Measurements from ENCODE around the gene RHBDD2. TPM values are rescaled to one million over a fixed set of nuclear protein-coding genes. Genes with fewer than 3 reads are reported as not detected.

The RHBDD2 gene
- polyA plus RNA-seq, 1 donor (not counting 4 experiments of a cell fraction or from before 2014, with no cell fraction given): 24.1 TPM

DNA sequence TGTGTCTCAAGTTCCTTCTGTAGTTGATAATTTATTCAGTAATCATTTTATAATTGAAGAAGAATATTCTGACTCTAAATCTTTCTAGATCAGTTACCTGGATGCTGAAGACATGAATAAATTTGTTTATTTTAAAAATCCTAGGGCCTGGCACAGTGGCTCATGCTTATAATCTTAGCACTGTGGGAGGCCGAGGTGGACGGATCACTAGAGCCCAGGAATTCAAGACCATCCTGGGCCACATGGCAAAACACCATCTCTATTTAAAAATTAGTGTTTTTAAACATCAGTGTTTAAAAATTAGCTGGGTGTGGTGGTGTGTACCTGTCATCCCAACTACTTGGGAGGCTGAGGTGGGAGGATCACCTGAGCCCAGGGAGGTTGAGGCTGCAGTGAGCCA lies 45.4 kb downstream of the RHBDD2 start:
- FAIRE-seq (no peak), DNase-seq (ENCODE audit: low read depth, low spot score) (no peak)
- Histone ChIP-seq H3K9ac (ENCODE audit: control insufficient read depth, extremely low read depth, insufficient read depth, low read length) (no peak overlapping the region), H3K79me2 (ENCODE audit: control insufficient read depth, insufficient read depth, low read length) (peaks cover 37% of the 10 kb centered on the region), H3K36me3 (ENCODE audit: control insufficient read depth in 2 of 2, extremely low read depth in 1 of 2, insufficient read depth in 2 of 2, low read length in 2 of 2) (peaks cover 3 to 6% of the 10 kb centered on the region in 2 experiments), H3K9me1 (ENCODE audit: control insufficient read depth, extremely low read depth, insufficient read depth, low read length) (no peaks in the 10 kb centered on the region), H3K27me3 (ENCODE audit: control insufficient read depth, extremely low read depth, insufficient read depth, low read length) (no peaks in the 10 kb centered on the region), H3K4me3 (ENCODE audit: control insufficient read depth in 2 of 3, extremely low read depth in 1 of 3, insufficient read depth in 2 of 3, low read depth in 1 of 3, low read length in 3 of 3) (no peak overlapping the region), H3K27ac (ENCODE audit: control insufficient read depth, insufficient read depth, low read length) (no peak overlapping the region), H3K4me2 (ENCODE audit: control insufficient read depth, extremely low read depth, insufficient read depth, low read depth, low read length) (no peak overlapping the region), H2AFZ (ENCODE audit: control insufficient read depth, low read length) (no peak overlapping the region), H4K20me1 (ENCODE audit: control insufficient read depth, extremely low read depth, insufficient read depth, low read length) (peaks cover 5% of the 10 kb centered on the region), H3K9me3 (ENCODE audit: control insufficient read depth, low read depth, low read length) (no peaks in the 10 kb centered on the region), H3K4me1 (ENCODE audit: control insufficient read depth, extremely low read depth, insufficient read depth, low read length) (no peaks in the 10 kb centered on the region)
- TF ChIP-seq, protein P1, sequence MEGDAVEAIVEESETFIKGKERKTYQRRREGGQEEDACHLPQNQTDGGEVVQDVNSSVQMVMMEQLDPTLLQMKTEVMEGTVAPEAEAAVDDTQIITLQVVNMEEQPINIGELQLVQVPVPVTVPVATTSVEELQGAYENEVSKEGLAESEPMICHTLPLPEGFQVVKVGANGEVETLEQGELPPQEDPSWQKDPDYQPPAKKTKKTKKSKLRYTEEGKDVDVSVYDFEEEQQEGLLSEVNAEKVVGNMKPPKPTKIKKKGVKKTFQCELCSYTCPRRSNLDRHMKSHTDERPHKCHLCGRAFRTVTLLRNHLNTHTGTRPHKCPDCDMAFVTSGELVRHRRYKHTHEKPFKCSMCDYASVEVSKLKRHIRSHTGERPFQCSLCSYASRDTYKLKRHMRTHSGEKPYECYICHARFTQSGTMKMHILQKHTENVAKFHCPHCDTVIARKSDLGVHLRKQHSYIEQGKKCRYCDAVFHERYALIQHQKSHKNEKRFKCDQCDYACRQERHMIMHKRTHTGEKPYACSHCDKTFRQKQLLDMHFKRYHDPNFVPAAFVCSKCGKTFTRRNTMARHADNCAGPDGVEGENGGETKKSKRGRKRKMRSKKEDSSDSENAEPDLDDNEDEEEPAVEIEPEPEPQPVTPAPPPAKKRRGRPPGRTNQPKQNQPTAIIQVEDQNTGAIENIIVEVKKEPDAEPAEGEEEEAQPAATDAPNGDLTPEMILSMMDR (optimal IDR thresholded peaks at IDR 0.05 in 1 of 3, IDR thresholded peaks at IDR 0.05 in 1 of 3, conservative IDR thresholded peaks at IDR 0.05 in 1 of 3; ENCODE audit: extremely low read depth in 1 of 3, insufficient read depth in 2 of 3, low read length in 3 of 3): no peak
- TF ChIP-seq EZH2 (IDR thresholded peaks at IDR 0.05; ENCODE audit: low read length): no peak
- dilution Hi-C loops (cut with MboI; ENCODE audit: extremely low pct_ligation_motif_present, low sequenced_read_pairs): no loop called here

DNA sequence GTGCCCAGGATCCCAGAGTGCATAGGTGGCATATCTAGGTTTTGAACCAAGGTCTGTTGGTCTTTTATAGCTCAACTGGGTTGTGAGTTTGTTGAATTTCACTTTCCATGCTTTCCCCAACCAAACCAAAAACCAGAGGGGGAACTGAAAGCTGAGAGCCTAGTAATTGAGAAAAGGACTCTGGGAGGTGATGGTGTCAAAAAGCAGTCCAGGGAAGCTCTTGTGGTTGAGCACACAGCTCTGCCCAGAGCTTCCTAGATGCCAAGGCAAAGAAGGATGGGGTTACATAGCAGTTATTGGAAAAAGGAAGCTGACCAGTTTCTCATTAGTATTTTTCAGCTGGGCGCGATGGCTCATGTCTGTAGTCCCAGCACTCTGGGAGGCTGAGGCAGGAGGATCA lies 46.1 kb downstream of the RHBDD2 start:
- no peak for TF ChIP-seq EZH2 (IDR thresholded peaks at IDR 0.05; ENCODE audit: low read length)
- TF ChIP-seq, protein P1 (optimal IDR thresholded peaks at IDR 0.05 in 1 of 3, IDR thresholded peaks at IDR 0.05 in 1 of 3, conservative IDR thresholded peaks at IDR 0.05 in 1 of 3; ENCODE audit: extremely low read depth in 1 of 3, insufficient read depth in 2 of 3, low read length in 3 of 3): no peak
- FAIRE-seq: no peak
- dilution Hi-C loops (cut with MboI; ENCODE audit: extremely low pct_ligation_motif_present, low sequenced_read_pairs): no loop called here

More for the DNA sequence above, 46.1 kb downstream of the RHBDD2 start:
- Histone ChIP-seq H3K9me1 (ENCODE audit: control insufficient read depth, extremely low read depth, insufficient read depth, low read length) (no peaks in the 10 kb centered on the region), H3K27ac (ENCODE audit: control insufficient read depth, insufficient read depth, low read length) (no peak overlapping the region), H3K4me1 (ENCODE audit: control insufficient read depth, extremely low read depth, insufficient read depth, low read length) (no peaks in the 10 kb centered on the region), H3K9ac (ENCODE audit: control insufficient read depth, extremely low read depth, insufficient read depth, low read length) (no peak overlapping the region), H3K4me3 (ENCODE audit: control insufficient read depth in 2 of 3, extremely low read depth in 1 of 3, insufficient read depth in 2 of 3, low read depth in 1 of 3, low read length in 3 of 3) (no peak overlapping the region), H3K4me2 (ENCODE audit: control insufficient read depth, extremely low read depth, insufficient read depth, low read depth, low read length) (no peak overlapping the region), H3K27me3 (ENCODE audit: control insufficient read depth, extremely low read depth, insufficient read depth, low read length) (no peaks in the 10 kb centered on the region), H2AFZ (ENCODE audit: control insufficient read depth, low read length) (no peak overlapping the region), H3K9me3 (ENCODE audit: control insufficient read depth, low read depth, low read length) (no peaks in the 10 kb centered on the region), H3K79me2 (ENCODE audit: control insufficient read depth, insufficient read depth, low read length) (peaks cover 37% of the 10 kb centered on the region), H3K36me3 (ENCODE audit: control insufficient read depth in 2 of 2, extremely low read depth in 1 of 2, insufficient read depth in 2 of 2, low read length in 2 of 2) (peaks cover 3 to 6% of the 10 kb centered on the region in 2 experiments), H4K20me1 (ENCODE audit: control insufficient read depth, extremely low read depth, insufficient read depth, low read length) (peaks cover 5% of the 10 kb centered on the region)
- no peak for DNase-seq (ENCODE audit: low read depth, low spot score)

Data from keratinocyte (primary cell).